ENCODE results near the gene OGDH.

Gene OGDH

DNA sequence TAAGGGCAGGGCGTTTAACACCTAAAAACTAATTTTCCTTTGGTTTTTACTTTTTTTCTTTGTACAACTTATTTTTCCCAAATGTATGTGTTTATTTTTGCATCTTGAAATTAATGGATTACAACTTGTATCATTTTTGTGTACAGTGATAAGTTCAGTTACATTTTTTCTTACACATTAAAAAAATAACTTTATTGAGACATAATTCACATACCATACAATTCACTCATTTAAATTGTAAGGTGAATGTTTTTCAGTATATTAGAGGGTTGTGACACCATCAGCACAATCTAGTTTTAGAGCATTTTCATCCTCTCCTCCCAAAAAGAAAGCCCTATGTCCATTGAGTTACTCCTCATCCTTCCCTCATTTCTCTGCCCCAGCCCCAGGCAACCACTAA is 11.6 kb downstream of the OGDH start:
- no peak for DNase-seq (ENCODE audit: low spot score)

DNA sequence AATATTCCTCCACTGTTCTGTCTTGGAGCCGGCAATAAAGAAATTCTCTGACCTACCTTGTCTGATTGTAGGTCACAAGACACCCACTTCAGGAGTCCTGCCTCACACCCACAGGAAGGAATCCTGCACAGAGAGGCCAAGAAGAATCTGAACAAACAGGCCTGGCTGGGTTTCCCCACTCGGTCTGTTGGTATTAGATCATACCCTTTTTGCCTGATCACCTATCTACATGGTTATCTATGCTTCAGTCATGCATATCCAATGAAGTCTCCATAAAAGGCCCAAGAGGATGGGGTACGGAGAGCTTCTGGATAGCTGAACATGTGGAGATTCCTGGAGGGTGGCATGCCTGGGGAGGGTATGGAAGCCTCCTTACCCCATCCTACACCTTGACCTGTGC is 12.3 kb downstream of the OGDH start:
- no peak for DNase-seq (ENCODE audit: low spot score)

- no peak for DNase-seq (ENCODE audit: low spot score)
Observed at GRCh38 chr7:44621034-44621749, 14.8 kb downstream of the OGDH start.

DNA sequence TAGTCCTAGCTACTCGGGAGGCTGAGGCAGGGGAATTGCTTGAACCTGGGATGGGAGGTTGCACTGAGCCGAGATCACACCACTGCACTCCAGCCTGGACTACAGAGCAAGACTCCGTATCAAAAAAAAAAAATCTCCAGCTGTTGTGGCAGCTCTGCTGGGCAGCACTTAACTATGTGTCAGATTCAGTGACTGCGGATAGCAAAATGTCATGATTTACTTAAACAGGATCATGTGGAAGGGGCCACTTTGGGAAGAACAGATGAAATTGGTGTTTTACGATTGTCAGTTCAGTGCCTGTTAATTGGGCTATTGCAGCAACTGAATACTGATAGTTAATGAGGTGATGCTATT is 15.3 kb downstream of the OGDH start:
- no peak for DNase-seq (ENCODE audit: low spot score)

GRCh38 chr7:44622342-44623151 is 16.1 kb downstream of the OGDH start:
- DNase-seq (ENCODE audit: low spot score) = peak; percentile 76

GRCh38 chr7:44624318-44624717 is 17.9 kb downstream of the OGDH start:
- DNase-seq (ENCODE audit: low spot score) = no peak

DNA sequence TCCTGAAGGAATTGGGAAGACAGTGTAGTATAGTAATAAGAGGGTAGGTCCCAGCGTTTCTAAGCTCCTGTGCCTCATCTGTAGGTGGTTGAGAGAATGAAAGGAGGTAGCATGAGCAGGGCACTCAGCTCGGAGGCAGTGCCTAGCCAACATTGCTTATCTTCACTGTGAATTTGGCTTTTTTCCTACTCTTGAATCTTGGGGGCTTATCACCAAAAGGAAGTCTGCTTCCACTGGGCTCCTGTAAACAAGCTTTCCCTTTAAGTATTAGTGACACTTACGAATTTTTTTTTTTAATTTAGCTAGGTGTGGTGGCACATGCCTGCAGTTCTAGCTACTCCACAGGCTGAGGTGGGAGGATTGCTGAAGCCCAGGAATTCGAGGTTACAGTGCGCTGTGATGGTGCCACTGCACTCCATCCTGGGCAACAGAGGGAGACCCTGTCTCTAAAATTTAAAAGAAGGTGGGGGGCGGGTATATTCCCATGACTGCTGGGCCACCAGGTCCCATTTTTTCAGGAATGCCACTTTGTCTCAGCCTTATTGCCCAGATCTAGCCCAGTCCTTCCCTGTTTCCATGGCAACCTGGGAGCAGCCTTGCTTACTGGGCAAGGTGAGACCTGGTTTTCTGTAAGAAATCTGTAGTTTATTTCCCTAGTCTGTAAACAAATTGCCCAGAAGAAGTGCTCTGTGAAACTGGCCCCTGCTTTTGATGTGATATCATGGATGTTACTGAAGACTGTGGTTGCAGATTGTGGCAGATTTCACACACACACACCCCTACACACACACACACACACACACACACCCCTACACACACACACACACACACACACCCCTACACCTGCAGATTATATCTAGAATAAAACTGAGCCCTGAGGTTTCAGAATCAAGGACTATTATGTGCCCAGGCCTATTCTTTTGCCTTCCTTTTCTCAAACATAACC is 19.4 kb downstream of the OGDH start:
- DNase-seq (ENCODE audit: low spot score) = no peak

DNA sequence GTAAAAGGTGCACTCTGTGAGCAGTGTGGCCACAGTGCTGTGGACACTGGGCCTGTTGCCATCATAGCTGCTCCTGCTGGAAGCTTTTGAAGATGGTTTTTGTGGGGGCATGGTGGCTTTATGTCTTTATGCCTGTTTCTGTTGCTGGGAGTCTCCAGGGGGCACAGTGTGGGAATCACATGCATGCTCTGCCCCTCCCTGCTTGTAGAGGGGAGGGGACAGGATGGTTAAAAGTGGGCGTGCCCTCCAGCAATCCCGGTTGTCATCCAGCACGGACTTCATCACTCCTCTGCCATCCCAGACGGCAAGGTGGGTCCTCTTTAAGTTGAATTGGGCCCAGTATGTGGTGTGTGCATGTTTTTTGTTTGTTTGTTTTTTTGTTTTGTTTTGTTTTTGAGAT is 20.2 kb downstream of the OGDH start:
- no peak for DNase-seq (ENCODE audit: low spot score)

DNA sequence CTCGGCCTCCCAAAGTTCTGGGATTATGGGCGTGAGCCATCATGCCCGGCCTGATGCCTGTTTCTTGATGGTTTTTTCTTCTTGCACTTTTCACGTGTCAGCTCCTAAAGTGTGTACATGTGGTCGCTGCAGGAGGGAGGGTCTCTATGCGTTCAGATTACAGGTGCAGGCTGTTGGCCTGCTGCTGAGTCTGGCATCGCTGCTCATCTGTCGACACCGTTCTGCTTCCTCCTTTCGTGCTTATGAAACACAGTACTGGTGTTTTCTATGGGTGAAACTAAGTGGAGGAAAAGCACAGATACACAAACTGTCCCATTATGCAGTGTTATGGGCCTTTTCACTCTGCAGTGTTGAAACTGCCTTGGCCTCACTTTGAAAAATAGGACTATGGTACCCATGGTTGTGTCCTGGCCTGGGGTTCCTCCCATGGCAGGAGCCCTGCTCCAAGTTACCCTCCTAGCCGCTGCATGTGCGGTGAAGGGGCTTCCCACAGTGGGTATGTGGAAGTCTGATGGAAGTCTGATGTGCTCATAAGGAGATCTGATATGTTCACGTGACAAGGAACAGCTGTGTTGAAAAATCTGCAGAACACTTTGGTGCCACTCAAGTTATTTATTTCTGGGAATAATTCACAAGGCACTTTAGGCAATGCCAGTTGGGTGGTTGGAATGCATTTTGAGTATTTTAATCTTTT is 23.5 kb downstream of the OGDH start:
- no peak for DNase-seq (ENCODE audit: low spot score)

DNA sequence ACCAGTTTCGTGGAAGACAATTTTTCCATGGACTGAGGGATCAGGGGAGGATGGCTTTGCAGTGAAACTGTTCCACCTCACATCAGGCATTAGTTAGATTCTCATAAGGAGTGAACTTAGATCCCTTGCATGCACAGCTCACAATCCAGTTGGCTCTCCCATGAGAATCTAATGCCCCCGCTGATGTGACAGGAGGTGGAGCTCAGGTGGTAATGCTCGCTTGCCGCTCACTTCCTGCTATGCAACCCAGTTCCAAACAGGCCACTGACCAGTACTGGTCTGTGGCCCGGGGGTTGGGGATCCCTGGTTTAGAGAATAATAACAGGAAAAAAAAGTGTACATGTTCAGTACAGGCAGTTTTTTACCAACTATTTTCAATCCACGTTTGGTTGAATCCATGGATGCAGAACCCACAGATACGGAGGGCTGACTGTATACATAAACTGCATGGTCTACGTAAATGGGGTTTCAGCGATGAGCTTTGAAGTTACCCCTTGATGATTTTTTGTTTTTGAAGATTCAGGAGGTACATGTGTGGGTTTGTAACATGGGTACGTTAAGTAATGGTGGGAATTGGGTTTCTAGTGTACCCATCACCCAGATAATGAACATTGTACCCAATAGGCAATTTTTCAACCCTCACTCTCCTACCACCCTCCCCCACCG is 24.5 kb downstream of the OGDH start:
- DNase-seq (ENCODE audit: low spot score) = no peak

DNA sequence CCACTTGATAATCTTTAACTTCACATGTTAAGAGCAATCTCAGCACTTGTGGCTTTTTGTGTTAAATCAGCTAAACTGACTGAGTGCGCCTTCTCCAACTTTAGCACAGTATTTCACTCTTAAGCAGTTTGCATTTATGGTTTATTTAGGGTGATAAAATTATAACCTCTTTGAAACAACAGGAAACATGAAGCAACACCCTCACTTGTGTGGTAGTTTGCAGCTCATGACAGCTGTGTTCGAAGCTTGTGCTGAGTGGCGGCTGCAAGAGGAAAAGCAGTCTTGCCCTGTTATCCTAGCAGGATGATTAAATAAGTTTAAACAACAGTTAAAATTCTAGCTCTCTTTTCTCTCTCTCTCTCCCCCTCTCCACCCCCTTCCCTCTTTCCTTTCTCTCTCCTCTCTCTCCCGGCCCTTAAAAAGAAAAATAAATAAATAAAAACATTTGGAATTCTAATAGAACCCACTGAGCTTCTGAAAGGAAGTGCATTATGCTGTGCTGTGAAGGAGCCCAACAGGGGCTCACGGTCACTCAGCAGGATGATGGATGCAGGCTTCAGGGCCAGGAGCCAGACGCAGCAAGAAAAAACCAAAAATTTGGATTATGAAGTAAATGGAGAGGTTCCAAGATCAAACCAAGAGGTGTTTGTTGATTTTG is 25.2 kb downstream of the OGDH start:
- peak; percentile 46 for DNase-seq (ENCODE audit: low spot score)

DNA sequence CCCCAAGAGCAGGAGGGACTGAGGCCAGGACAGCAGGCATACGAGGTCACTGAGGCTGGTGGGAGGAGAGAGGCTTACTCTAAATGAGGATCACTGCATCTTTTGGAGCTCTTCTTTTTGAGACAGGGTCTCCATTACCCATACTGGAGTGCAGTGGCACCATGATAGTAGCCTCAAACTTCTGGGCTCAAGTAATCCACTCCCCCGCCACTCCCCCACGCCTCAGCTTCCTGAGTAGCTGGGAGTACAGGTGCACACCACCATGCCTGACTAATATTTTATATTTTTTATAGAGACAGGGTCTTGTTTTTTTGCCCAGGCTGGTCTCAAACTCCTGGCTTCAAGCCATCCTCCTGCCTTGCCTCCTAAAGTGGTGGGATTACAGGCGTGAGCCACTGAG is 25.8 kb downstream of the OGDH start:
- DNase-seq (ENCODE audit: low spot score) = no peak

DNA sequence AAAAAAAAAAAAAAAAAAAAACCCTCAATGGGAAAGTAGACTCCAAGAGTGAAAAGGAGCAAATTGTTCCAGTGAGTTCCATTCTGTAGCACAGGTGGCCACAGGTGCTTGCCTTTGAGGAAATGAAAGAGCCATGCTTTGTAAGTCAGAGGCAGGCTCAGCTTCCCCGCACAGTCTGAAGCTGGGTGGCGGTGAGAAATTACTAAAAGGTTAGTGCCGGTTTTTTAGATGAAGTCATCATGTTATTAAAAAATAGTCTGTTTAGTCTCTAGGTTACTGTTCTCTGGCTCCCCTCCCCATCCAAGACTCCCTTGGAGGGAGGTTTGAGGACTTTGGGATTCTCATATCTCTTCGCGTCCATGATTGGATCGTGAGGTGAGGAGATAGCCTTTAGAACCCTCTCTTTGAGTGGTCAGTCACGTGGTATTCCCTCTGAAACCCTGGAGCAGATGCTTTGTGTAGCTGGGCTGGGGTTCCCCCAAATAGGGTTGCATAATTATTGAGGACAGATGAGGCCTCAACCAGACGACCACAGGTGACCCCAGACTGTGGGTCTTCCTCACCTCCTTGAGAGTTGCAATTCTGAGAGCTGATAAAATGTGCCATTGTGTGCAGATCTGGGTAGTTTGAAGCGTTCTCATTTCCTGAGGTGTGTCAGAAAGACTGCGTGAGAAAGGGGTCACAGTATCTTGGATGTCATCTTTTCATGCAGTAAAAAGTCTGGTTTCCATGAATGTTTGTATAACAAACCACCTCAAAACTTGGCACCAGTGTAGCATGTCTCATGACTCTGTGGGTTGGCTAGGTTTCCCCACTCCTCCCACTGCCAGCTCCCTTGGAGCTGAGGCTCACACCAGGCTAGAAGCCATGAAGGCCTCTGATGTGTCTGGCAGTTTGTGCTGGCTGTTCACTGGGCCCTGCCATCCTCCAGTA is 27.1 kb downstream of the OGDH start:
- DNase-seq (ENCODE audit: low spot score) = peak; percentile 76

DNA sequence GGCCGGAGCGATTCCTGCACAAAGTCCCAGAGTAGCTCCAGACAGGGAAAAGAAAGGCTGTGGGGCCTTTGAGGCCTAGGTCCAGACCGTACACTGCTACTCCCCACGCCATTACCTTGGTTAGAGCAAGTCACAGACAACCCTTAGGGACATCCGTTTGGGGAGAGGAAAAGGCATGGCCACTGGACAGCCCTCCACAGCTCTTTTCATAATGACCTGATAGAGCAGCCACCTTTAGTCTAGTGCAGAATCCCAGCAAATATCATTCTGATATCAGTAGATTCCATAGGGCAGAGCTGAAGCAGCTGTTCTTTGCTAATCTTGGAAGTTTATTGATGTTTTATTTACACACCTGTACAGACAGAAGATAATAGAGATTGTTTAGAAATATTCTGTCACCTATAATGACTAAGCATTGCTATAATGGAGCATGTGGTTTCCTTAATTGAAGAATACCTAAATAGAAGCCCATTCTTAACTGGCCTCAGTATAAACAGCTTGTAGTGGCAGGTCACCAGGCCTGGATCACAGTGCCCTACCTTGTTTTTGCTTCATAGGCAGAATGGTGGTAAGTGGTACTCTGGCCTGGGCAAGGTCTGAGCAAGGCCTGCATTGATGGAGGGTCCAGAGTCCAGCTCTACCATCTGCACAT is 27.9 kb downstream of the OGDH start:
- no peak for DNase-seq (ENCODE audit: low spot score)

- no peak for DNase-seq (ENCODE audit: low spot score)
Observed at GRCh38 chr7:44634839-44635591, 28.6 kb downstream of the OGDH start.

DNA sequence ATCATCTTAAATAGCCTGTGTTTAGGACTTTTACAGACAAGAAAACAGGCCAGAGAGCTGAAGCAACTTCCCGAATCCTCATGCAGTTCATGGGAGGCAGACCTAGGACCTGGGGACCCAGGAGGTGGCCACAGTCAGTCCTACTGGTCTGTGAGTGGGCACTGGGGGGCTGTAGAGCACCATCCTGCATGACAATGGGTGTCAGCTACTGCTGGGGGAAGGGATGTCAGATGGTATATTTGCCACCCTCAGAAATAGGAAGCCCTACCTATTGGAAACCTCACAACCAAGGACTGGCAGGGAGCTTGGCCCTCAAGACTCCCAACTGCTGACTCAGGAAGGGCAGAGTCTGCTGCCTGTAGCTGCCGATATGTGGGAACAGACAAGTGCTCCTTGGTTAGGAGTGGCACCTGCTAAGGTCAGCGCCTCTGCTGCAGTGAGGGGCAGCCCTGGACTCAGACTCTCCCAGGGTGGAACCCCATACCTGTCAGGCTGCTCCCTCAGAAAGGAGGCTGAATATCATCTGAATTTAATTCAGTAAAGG is 29.7 kb downstream of the OGDH start:
- DNase-seq (ENCODE audit: low spot score) = no peak

GRCh38 chr7:44636926-44637325 is 30.5 kb downstream of the OGDH start:
- DNase-seq (ENCODE audit: low spot score) = no peak

All from activated CD4-positive, alpha-beta T cell treated with anti-CD3 and anti-CD28 coated beads, Interleukin-2, Interleukin-4, amounts not matched to agents 100 ng/mL and 50 ng/mL, durations not matched to agents 16 hours and 8 hours (primary cell).